Neural crest cell (in vitro differentiated cells): ENCODE data around the gene FANCB. TPM values are rescaled to one million over a fixed set of nuclear protein-coding genes. Genes with fewer than 3 reads are reported as not detected.
A peak's percentile ranks its signal among the peaks of the same experiment; 100 is the strongest.

Experiments used
- DNase-seq: peaks from one replicate; pipeline ENCODE4 v3.0.0; 2021; ENCODE audit warnings: low read depth, mixed read lengths, low spot score
- H3K27ac Mint-ChIP-seq: one replicate; pipeline ENCODE4 v1.8.0; 2021; ENCODE audit warnings: mild to moderate bottlenecking, mixed read lengths; ENCODE audit not compliant: unreplicated experiment
- H3K27me3 Mint-ChIP-seq: 2 replicates; pipeline ENCODE4 v1.8.0; 2021; ENCODE audit warnings: low read depth, mild to moderate bottlenecking, mixed read lengths
- H3K36me3 Mint-ChIP-seq: 2 replicates; pipeline ENCODE4 v1.8.0; 2021; ENCODE audit warnings: low read depth, mild to moderate bottlenecking, mixed read lengths
- H3K4me1 Mint-ChIP-seq: 2 replicates; pipeline ENCODE4 v1.8.0; 2021; ENCODE audit warnings: mixed read lengths
- H3K4me3 Mint-ChIP-seq: one replicate; pipeline ENCODE4 v1.8.0; 2021; ENCODE audit warnings: mild to moderate bottlenecking, mixed read lengths
- H3K9me3 Mint-ChIP-seq: 2 replicates; pipeline ENCODE4 v1.8.0; 2021; ENCODE audit warnings: mixed read lengths
- CTCF ChIP-seq: fragments of 200-600 bp; sonication (generic); conservative IDR thresholded peaks from 2 replicates; pipeline ENCODE4 v1.5.0; 2021; ENCODE audit warnings: antibody characterized with exemption, mild to moderate bottlenecking
- long read RNA-seq: library from polyadenylated mRNA; unstranded; transcript quantifications from one replicate; pipeline ENCODE4 v2.0.0, GENCODE V29; 2020
- total RNA-seq: library from RNA; stranded (reverse); gene quantifications from 2 replicates; pipeline ENCODE4 v1.2.1, GENCODE V29; 2021

Gene FANCB
- total RNA-seq, result 16.1 and 19.5 TPM in 2 replicates
- long read RNA-seq, transcript FANCB-202 (10 exons, 3,008 nt), result major isoform, 6 of 15 reads
- long read RNA-seq, partial matches to known transcripts, result 6 of 15 reads
- long read RNA-seq, other reads (novel, unspliced or antisense), result 2 of 15 reads

- H3K9me3 Mint-ChIP-seq, result peaks cover 7% of the 10 kb centered on the region
- peaks cover 28% of the 10 kb centered on the region for H3K4me1 Mint-ChIP-seq
- peak; percentile 78 for DNase-seq
- no peaks in the 10 kb centered on the region for H3K27me3 Mint-ChIP-seq
- peak within 1 kb of the TSS; percentile 92 for H3K4me3 Mint-ChIP-seq
- H3K27ac Mint-ChIP-seq, result peak within 1 kb of the TSS; percentile 50
- TF ChIP-seq CTCF, result no peak
- H3K36me3 Mint-ChIP-seq, result peaks cover 17% of the 10 kb centered on the region
Observed at GRCh38 chrX:14872851-14873675, at the start of gene FANCB, which contains the start of gene MOSPD2. Gene FANCB, minus strand, starts transcription at chrX:14873069. Its CDS starts 7,559 bp downstream, at chrX:14865510. Gene MOSPD2, plus strand, starts transcription at chrX:14873421. Its CDS starts 108 bp downstream, at chrX:14873529.

DNA sequence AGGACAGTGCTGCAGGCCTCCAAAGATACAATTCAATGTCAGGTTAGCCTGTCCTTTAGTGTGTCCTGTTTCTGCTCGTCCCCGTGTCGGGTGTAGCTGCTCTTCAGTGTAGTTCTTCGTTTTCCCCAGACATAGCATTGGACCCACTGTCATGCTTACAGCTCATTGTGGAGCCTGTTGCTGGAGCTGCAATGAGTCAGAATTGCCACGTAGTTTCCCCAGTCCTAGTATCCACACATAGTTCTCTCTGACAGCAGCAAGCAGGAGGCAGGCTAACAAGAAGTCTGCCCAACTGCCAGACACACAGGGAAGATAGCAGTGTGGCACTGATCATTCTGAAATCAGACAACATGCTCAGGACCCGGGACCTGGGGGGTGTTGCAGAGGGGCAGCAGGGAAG is 49.6 kb upstream of the FANCB start:
- Mint-ChIP-seq H3K9me3 (no peaks in the 10 kb centered on the region), H3K4me1 (peaks cover 3% of the 10 kb centered on the region), H3K27me3 (no peaks in the 10 kb centered on the region), H3K36me3 (peaks cover 8% of the 10 kb centered on the region), H3K4me3 (no peak overlapping the region), H3K27ac (no peak overlapping the region)
- no peak for DNase-seq
- no peak for TF ChIP-seq CTCF

GRCh38 chrX:14920196-14920595 is 47.3 kb upstream of the FANCB start:
- H3K36me3 Mint-ChIP-seq, result peaks cover 18% of the 10 kb centered on the region
- TF ChIP-seq CTCF, result no peak
- no peak overlapping the region for H3K4me3 Mint-ChIP-seq
- H3K27ac Mint-ChIP-seq, result no peak overlapping the region
- no peaks in the 10 kb centered on the region for H3K9me3 Mint-ChIP-seq
- no peaks in the 10 kb centered on the region for H3K4me1 Mint-ChIP-seq
- no peak for DNase-seq
- H3K27me3 Mint-ChIP-seq, result no peaks in the 10 kb centered on the region

GRCh38 chrX:14919407-14919806 is 46.5 kb upstream of the FANCB start:
- TF ChIP-seq CTCF, result no peak
- Mint-ChIP-seq H3K9me3 (no peaks in the 10 kb centered on the region), H3K4me1 (no peaks in the 10 kb centered on the region), H3K27me3 (no peaks in the 10 kb centered on the region), H3K36me3 (peaks cover 18% of the 10 kb centered on the region), H3K27ac (no peak overlapping the region), H3K4me3 (no peak overlapping the region)
- no peak for DNase-seq

- no peak overlapping the region for H3K27ac Mint-ChIP-seq
- no peak for DNase-seq
- H3K4me1 Mint-ChIP-seq, result no peaks in the 10 kb centered on the region
- no peak for TF ChIP-seq CTCF
- no peaks in the 10 kb centered on the region for H3K9me3 Mint-ChIP-seq
- no peak overlapping the region for H3K4me3 Mint-ChIP-seq
- H3K27me3 Mint-ChIP-seq, result no peaks in the 10 kb centered on the region
- H3K36me3 Mint-ChIP-seq, result peaks cover 17% of the 10 kb centered on the region
Observed at GRCh38 chrX:14916017-14916674, 43.3 kb upstream of the FANCB start.
